HG03066 (cell line): ENCODE results near the gene PRICKLE4.

Source experiments
- ATAC-seq: cut with Tn5 transposase; IDR thresholded peaks from one replicate; pipeline ENCODE4 v1.9.1; 2021; ENCODE audit warnings: low read depth; ENCODE audit not compliant: unreplicated experiment

PRICKLE4 gene

DNA sequence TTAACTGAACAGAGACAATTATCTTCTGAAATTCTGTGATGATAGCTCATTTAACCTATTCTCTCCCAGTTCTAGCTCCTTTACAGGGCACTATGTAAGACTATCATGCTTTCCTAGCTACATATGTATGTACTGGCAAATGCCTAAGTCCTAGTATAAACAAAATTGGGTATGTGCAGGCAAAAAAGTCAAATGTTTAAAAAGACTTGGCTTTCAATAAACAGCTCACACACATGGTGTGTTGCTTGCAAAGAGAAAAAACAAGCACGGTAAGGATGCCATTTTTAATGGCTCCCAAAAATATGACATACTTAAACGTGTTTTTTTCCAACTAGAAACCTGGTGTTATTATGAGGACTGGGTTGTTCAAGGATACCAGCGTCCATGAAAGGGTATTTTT lies 51.7 kb downstream of the PRICKLE4 start:
- ATAC-seq = no peak

DNA sequence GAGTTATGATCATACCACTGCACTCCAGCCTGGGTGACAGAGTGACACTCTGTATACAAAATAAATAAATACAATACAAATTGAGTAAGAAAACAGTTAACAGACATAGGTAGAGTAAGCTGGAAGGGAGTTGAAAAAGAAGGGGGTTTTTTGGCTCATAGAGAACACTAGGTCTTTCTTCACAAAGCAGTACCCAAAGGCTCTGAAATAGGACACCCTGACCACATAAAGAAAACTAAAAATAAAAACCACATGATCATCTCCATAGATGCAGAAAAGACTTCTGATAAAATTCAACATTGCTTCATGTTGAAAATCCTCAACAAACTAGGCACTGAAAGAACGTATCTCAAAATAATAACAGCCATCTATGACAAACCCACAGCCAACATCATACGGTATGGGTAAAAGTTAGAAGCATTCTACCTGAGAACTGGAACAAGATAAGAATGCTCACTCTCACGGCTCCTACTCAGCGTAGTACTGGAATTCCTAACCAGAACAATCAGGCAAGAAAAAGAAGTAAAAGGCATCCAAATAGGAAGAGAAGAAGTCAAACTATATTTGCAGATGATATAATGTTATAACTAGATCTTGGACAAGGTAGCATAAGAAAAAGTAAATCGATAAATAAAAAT lies 55.6 kb downstream of the PRICKLE4 start:
- no peak for ATAC-seq

DNA sequence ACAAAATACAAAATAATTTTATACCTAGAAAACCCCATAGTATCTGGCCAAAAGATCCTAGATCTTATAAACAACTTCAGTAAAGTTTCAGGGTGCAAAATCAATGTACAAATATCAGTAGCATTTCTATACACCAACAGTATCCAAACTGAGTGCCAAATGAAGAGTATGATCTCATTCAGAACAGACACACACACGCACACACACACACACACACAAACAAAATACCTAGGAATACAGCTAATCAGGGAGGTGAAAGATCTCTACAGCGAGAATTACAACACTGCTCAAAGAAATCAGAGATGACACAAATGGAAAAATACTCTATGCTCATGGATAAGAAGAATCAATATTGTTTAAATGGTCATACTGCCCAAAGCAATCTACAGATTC lies 56.1 kb downstream of the PRICKLE4 start:
- ATAC-seq = no peak
